ENCODE results near the gene ARX.

DNA sequence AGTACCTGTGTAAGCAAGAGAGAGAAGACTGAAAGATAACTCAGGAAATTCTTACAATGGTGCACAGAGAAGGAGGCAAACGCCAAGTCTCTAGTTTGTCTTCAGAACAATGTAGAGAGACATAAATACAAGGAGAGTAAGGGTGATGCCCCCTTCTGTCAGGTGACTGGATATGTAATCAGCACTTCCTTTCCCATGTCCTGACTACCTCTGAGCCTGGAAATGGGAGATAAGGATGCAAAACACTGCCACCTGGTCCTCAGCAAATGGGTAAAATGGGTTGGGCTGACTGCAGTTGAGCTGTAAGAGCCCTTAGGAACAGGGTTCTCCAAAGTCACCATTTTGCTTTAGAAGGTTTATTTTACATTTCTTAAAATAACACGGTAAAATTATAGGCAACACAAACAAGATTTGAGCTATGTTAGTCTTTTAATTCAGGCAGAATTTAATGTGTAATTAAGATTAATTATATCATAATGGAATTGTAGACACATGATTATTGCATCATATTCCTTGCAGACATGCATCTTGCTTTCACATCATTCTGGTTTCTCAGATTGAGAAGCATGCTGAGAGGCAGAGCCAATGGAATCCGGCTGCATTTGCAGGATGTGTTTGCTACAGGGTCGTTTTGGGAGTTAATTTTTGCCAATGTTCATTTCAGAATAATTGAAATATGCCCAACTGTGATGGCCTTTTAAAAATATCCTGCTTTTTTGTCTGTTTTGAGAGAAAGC, 37.2 kb upstream of the ARX start:
- no peak for TF ChIP-seq EZH2 (IDR thresholded peaks at IDR 0.05; ENCODE audit: insufficient read depth, low read length)
- TF ChIP-seq, protein P1, sequence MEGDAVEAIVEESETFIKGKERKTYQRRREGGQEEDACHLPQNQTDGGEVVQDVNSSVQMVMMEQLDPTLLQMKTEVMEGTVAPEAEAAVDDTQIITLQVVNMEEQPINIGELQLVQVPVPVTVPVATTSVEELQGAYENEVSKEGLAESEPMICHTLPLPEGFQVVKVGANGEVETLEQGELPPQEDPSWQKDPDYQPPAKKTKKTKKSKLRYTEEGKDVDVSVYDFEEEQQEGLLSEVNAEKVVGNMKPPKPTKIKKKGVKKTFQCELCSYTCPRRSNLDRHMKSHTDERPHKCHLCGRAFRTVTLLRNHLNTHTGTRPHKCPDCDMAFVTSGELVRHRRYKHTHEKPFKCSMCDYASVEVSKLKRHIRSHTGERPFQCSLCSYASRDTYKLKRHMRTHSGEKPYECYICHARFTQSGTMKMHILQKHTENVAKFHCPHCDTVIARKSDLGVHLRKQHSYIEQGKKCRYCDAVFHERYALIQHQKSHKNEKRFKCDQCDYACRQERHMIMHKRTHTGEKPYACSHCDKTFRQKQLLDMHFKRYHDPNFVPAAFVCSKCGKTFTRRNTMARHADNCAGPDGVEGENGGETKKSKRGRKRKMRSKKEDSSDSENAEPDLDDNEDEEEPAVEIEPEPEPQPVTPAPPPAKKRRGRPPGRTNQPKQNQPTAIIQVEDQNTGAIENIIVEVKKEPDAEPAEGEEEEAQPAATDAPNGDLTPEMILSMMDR (IDR thresholded peaks at IDR 0.05; ENCODE audit: insufficient read depth, low read depth, low read length): no peak
